SHP77 (cell line): ENCODE measurements around the gene PSMC1.

Experiments
- DNase-seq, 2 experiments: peaks; one replicate each; lab custom pipeline; 2025; lab: John Stamatoyannopoulos, UW

Gene PSMC1

GRCh38 chr14:90302529-90303303 is 46.4 kb downstream of the PSMC1 start:
- DNase-seq, result no peak

- no peak for DNase-seq
These were observed 47.1 kb downstream of the PSMC1 start for GRCh38 chr14:90303473-90303872.

GRCh38 chr14:90304502-90304901 is 48.1 kb downstream of the PSMC1 start:
- no peak for DNase-seq

GRCh38 chr14:90305176-90305601 is 48.8 kb downstream of the PSMC1 start:
- DNase-seq, result no peak

GRCh38 chr14:90308561-90308960 is 52.2 kb downstream of the PSMC1 start:
- DNase-seq, result no peak

- no peak for DNase-seq
These were observed 60.9 kb downstream of the PSMC1 start for GRCh38 chr14:90317286-90317685.

- DNase-seq, result no peak
These were observed 61.7 kb downstream of the PSMC1 start for GRCh38 chr14:90318016-90318415.

- DNase-seq, result no peak
These were observed 62.8 kb downstream of the PSMC1 start for GRCh38 chr14:90319173-90319572.

GRCh38 chr14:90319634-90320541 is 63.5 kb downstream of the PSMC1 start:
- no peak for DNase-seq

- DNase-seq, result no peak
These were observed 65.5 kb downstream of the PSMC1 start for GRCh38 chr14:90321891-90322290.
